ENCODE measurements around the gene POU6F1.
A peak's percentile ranks its signal among the peaks of the same experiment; 100 is the strongest.
"Not testable (repeated sequence)": the region's sequence is repeated elsewhere in the genome, so short reads cannot be mapped to it uniquely, and the experiment has no call there.

Gene POU6F1

DNA sequence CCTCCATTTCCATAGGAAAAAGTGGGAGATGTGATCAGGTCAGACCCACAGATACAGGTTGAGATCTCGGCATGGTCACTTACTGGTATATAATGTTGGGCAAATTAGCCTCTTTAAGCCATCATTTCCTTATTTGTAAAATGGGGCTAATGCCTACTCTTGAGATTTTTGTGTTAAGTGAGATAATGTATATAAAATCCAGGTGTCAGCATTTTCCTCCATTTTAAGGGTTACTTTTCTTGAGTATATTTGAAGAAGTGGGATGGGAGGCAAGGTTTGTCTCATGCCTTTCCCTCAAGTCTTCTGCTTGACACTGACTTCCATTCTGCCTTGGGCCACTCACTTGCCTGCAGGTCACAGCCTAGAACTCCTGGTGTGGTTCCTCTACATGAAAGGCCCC lies 10.1 kb upstream of the POU6F1 start:
- no peak for DNase-seq

- not testable (repeated sequence) for DNase-seq
These were observed 9.2 kb upstream of the POU6F1 start for GRCh38 chr12:51227112-51227511.

DNA sequence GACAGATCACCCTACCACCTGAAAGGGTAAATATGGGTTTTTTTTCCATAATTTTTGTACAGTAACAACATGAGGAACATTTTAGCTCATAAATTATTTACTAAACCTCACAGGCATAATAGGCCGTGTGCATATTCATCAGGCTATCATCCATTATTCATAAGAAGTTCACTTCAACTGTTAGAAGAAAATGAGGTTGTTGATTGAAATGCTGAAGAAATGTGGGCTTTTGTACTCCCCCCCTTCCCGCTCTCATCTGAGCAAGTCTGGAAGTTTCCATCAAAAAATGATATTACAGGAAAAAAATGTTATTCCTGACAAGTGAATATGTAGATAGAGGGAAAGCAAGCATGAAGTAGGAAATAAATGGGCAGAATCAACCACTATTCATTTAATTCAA lies 7.9 kb upstream of the POU6F1 start:
- DNase-seq = no peak

GRCh38 chr12:51225234-51225633 lies 7.4 kb upstream of the POU6F1 start:
- DNase-seq = no peak

DNA sequence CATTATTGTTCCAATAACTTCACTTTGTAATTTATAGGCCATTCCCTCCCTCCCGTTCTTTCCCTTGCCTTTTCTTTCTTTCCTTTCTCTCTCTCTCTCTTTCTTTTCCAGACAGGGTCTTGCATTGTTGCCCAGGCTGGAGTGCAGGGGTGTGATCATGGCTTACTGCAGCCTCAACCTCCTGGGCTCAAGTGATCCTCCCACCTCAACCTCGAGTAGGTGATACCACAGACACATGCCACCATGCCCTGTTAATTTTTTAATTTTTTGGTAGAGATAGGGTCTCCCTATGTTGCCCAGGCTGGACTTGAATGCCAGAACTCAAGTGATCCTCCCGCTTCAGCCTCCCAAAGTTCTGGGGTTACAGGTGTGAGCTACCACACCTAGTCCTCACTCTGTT lies 6.8 kb upstream of the POU6F1 start:
- DNase-seq = no peak

DNA sequence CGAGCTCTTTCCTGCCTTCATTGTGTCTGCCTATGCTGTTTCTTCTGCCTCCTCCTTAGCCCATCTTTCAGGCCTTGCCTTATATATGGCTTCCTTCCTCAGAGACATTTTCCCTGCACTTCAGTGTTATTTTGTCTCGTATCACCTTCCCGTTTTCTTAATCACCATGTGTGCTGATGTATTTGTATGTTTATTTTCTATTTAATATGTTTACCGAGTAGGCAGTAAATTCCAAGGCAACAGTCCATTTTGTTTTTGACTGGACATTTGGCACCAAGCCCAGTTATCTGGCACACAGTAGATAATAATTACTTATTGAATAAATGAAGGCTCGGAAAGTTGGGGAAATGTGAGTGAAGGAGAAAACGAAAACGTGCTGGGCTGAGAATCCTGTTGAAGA lies 4.6 kb upstream of the POU6F1 start:
- no peak for DNase-seq

- not testable (repeated sequence) for DNase-seq
These were observed 2.0 kb upstream of the POU6F1 start for GRCh38 chr12:51219857-51220256.

GRCh38 chr12:51219322-51219721 lies 1.5 kb upstream of the POU6F1 start:
- DNase-seq = no peak

DNA sequence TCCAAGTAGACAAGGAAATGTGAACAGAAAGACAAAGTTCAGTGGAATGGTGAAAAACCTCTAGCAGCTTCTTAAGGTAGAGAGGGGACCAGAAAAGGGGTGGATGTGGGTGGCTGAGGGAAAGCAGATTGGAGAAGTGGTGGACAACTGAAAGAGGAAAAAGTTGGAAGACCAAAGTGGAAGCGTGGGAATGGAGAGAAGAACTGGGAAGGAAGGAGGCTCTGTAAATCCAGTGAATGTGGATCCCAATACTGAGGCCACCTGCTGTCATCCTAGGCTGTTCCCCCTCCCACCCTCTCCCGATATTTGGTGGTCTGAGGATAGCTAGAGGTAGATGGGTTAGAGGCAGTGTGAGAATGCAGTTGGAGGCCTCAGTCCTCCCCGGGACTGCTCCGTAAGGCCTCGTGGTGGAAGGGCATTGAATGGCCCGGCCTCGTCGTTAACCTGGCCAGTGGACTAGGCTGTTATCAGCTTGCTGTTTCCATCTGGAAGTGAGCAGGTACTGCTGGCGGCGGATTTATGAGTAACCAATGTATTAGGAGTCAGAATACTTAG lies 822 bp upstream of the POU6F1 start:
- peak; percentile 63 for DNase-seq

- peak; percentile 17 for DNase-seq
These were observed 512 bp downstream of the POU6F1 start for GRCh38 chr12:51217133-51217967.

DNA sequence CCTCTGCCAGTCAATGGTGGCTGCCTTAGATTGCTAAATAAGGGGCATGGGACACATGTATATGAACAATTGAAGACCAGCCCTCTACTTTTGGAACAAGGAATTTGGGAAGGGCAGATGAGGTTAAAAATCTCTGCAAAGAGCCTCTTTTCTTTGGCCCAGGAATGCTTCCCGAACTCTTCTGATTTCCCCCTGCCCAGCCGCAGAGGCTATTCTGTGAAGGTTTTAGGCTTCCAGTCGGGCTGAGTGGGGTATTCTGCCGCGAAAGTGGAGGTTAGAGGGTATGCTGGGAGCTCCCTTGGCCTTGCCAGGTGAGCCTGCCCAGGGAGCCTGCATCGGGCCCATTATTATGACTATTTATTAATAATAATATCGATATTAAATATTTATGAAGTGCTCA lies 1.2 kb downstream of the POU6F1 start:
- no peak for DNase-seq

DNA sequence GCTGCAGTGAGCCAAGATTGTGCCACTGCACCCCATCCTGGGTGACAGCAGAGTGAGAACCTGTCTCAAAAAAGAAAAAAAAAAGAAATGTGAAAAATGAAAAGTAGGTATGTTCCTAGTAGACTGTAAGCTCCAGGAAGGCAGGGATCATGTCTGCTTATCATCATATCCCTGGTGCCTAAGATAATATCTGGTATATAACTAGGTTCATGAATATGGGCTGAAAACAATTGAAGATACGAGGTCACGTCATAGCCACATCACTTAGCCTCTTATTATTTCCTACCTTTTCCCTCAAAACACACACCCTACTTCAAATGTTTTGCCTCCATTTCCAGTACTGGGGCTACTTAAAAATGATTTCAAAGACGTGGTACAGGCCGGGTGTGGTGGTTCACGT lies 3.0 kb downstream of the POU6F1 start:
- DNase-seq = no peak

DNA sequence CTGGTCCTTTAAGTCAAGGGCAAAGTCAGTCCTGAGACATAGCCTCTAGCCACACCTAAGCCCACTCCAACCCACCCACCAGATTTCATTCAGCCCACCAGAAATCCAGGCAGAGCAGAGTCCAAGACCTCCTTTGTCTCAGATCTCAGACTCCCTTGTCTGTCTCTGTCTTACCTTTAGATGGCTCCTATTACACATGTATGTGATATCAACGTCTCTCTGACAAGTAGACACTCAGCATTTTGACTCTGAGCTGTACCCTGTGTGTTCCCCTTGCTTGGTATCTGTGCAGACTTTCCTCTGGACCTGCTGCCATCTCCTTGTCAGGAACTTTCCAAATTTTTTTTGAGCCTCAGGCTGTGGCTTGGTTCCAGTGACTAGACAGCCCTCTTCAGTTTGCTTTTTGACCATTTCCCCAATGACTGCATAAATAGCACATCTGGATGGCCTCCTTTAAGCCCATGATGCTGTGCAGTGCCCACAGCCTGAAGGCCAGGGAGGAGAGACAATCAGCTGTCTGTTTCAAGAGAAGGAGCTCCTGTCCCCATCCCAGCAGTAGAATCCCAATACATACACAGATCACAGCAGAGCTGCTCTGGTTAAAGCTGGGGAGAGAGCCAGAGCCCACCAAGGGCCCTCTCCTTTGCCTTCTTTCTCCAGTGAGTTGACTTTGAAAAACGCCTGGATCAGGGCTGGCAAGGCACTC lies 7.0 kb downstream of the POU6F1 start:
- no peak for DNase-seq

GRCh38 chr12:51209259-51209658 lies 8.6 kb downstream of the POU6F1 start:
- DNase-seq = no peak

- DNase-seq = no peak
These were observed 9.7 kb downstream of the POU6F1 start for GRCh38 chr12:51208016-51208660.

DNA sequence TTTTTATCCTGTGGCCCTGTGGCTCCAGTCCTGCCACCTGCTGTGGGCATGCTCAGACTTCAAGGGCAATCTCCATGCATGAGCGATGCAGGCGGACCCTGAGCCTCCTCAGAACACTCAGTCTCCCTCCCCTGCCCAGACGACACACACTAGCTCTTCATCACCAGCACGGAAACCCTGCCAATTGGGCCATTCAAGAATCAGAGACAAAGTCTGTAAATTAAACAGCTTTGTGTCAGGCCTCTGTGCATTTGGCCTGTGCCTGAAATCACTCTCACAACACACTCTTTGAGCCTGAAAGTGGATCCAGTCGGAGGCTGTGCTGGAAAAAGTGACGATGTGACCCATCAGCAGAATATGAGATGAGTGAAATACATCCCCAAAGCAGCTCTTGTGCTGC lies 12.5 kb downstream of the POU6F1 start:
- no peak for DNase-seq

DNA sequence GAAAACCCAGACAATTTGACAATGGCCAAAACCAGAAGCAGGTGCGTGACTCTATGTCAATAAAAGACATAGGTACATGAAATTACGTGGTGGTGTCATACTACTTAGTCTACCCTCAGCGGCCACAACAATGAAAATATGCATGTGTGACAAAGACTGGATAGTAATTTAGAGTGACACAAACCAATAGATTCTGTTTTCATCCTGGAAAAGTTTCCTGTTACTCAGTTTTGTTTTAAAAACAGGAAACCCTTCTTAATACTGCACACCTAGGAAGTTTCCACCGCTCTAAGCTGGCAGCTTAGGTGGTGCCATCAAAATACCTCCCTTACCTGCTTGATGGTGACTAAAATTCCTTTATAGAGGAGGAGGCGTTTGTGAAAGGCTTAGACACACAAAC lies 15.1 kb downstream of the POU6F1 start:
- DNase-seq = no peak

- no peak for DNase-seq
These were observed 17.1 kb downstream of the POU6F1 start for GRCh38 chr12:51200806-51201205.

- no peak for DNase-seq
These were observed 17.7 kb downstream of the POU6F1 start for GRCh38 chr12:51200156-51200555.

DNA sequence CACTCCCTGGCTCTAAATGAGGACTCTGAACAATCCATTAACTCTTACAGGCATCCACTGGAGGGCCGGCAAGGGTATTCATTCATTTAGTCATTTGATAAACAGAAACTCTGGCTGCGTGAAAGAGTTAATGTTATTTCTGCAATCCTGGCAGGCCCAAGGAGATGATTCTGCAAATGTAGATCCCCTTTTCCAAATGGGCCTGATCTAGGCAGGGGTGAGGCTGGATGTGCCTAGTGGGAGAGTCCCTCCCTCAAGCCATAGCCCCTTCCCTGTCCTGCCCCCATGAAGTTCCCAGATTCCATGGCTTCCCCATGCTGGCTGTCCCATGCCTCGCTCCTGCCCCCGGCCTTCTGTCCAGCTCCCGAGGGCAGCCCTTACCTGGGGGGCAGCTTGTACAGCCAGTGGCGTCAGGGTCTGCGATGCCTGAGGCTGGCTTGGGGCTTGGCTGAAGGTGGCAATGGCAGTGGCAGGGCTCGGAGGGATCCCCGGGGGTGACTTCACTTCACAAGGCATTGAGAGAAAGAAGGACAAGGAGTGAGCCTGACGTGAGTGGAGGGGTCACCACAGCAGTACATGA lies 18.4 kb downstream of the POU6F1 start:
- no peak for DNase-seq

- no peak for DNase-seq
These were observed 19.1 kb downstream of the POU6F1 start for GRCh38 chr12:51198568-51199365.
